Cardiac fibroblast (primary cell): ENCODE results near the gene TP73.
A peak's percentile ranks its signal among the peaks of the same experiment; 100 is the strongest.

Source experiments
- DNase-seq, 2 donors: peaks; one replicate each; pipeline versions ENCODE4 v3.0.0 to v3.0.0-alpha.2; 2010; ENCODE audit warnings: low read depth in 2 of 2
- H3K4me3 ChIP-seq, 2 donors: replicated peaks in 1 of 2; 1 replicate in 1 of 2; 2 replicates in 1 of 2; pipeline ENCODE4 v1.5.1; 2011; ENCODE audit warnings: low read depth in 2 of 2, low read length in 2 of 2, mild to moderate bottlenecking in 2 of 2, moderate library complexity in 1 of 2
- TF ChIP-seq, protein P1 (sequence below): IDR thresholded peaks from one replicate; pipeline ENCODE4 v1.5.1; 2011; ENCODE audit warnings: low read depth, mild to moderate bottlenecking, low read length, inconsistent platforms

The TP73 gene

DNA sequence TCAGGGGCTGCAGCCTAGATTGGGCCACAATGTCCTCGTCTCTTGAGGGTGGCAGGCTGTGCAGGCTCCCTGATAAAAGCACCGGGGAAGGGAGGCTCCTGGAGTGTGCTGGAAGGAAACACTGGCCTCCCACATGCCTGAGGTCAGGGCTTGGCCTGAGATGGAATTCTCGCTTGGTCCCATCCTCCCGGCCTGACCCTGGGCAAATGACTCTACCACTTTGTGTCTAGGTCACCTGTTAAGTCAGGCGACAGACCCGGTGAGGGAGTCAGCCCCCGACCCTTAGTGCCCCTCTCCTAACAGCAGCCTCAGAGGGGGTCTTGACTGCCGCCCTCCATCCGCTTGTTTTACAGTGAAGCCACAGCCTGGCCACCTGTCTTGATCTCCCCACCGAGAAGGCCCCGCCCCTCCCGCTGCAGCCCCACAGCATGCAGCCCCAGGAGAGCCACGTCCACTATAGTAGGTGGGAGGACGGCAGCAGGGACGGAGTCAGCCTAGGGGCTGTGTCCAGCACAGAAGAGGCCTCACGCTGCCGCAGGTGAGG, 122.7 kb downstream of the TP73 start:
- TF ChIP-seq, protein P1, sequence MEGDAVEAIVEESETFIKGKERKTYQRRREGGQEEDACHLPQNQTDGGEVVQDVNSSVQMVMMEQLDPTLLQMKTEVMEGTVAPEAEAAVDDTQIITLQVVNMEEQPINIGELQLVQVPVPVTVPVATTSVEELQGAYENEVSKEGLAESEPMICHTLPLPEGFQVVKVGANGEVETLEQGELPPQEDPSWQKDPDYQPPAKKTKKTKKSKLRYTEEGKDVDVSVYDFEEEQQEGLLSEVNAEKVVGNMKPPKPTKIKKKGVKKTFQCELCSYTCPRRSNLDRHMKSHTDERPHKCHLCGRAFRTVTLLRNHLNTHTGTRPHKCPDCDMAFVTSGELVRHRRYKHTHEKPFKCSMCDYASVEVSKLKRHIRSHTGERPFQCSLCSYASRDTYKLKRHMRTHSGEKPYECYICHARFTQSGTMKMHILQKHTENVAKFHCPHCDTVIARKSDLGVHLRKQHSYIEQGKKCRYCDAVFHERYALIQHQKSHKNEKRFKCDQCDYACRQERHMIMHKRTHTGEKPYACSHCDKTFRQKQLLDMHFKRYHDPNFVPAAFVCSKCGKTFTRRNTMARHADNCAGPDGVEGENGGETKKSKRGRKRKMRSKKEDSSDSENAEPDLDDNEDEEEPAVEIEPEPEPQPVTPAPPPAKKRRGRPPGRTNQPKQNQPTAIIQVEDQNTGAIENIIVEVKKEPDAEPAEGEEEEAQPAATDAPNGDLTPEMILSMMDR = no peak
- DNase-seq = peak in 1 of 2 donors; percentile 32
- H3K4me3 ChIP-seq = no peak overlapping the region

- TF ChIP-seq, protein P1 = no peak
- no peak overlapping the region for H3K4me3 ChIP-seq
- DNase-seq = peak; percentile 51 to 78
Observed at GRCh38 chr1:3775490-3776230, 123.3 kb downstream of the TP73 start.

GRCh38 chr1:3776231-3776961, 124.1 kb downstream of the TP73 start:
- no peak overlapping the region for H3K4me3 ChIP-seq
- TF ChIP-seq, protein P1 = no peak
- DNase-seq = no peak

- TF ChIP-seq, protein P1 = no peak
- no peak overlapping the region for H3K4me3 ChIP-seq
- DNase-seq = no peak
Observed at GRCh38 chr1:3777078-3777547, 124.8 kb downstream of the TP73 start.

GRCh38 chr1:3777647-3778589, 125.6 kb downstream of the TP73 start:
- no peak for DNase-seq
- H3K4me3 ChIP-seq = no peak overlapping the region
- TF ChIP-seq, protein P1 = no peak

GRCh38 chr1:3778590-3779264, 126.4 kb downstream of the TP73 start:
- no peak for DNase-seq
- no peak overlapping the region for H3K4me3 ChIP-seq
- TF ChIP-seq, protein P1 = no peak
